HG03354 (cell line): Measurements from ENCODE around the gene PIEZO2.
"Not testable (repeated sequence)": the region's sequence is repeated elsewhere in the genome, so short reads cannot be mapped to it uniquely, and the experiment has no call there.

Experiments
- ATAC-seq: cut with Tn5 transposase; IDR thresholded peaks from one replicate; pipeline ENCODE4 v1.9.1; 2021; ENCODE audit warnings: mild to moderate bottlenecking; ENCODE audit not compliant: unreplicated experiment, poor library complexity, severe bottlenecking

The PIEZO2 gene

DNA sequence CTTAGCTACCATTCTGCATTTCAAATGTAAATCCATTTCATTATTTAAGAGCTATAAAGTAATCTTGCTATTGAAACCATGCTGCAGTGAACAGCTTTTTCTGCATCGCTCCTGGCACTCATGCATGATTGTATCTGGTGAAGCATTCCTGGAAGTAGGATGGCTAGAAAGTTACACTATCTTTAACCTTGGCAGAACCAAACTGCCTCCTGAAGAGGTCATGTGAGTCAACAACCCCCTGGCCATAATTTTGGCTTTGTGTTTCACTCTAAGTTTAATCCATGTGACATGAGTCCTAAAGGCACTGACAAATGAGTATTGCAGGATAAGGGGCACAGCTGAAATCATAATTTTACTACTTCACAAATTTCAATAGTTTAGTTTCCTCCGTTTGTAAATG, 526.4 kb downstream of the PIEZO2 start:
- not testable (repeated sequence) for ATAC-seq

DNA sequence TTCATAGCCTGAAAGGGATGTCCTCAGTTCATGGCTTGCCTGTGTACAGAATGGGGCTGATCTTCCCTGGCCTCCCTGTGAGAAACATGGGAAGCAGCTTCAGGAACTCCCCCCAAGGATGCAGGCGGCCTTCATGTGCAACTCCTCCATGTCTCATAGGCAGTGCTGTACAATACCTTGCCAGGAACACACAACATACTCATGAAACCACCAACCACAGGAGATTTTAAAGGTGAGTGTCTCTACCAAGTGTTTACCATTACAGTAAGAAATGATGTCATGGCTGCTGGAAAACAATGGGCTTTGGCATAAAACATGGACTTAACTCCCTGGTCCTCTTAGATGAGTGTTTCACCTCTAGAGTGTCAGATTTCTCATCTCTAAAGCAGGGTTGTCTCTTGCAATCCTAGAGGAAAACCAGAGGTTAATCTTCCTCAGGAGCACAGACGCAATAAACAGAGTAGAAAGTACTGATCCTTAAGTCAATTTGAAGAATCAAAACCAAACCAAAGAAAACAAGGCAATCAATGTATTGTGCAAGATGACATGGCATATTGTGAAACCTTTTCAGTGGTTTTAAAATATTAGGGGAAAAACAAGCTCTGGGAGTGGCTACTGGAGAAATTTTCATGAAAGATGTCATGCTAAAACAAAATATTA, 528.6 kb downstream of the PIEZO2 start:
- ATAC-seq: not testable (repeated sequence)
